AG04450 (cell line): ENCODE results near the gene OPCML. TPM values are rescaled to one million over a fixed set of nuclear protein-coding genes. Genes with fewer than 3 reads are reported as not detected.
A peak's percentile ranks its signal among the peaks of the same experiment; 100 is the strongest.

ENCODE experiments used
- CTCF ChIA-PET: fragments of 300-600, 350-600 bp; formaldehyde crosslinking; extraction: SDS; loops from one replicate; lab custom pipeline; 2022; ENCODE audit warnings: antibody characterized with exemption, inconsistent platforms; lab: Charles Lee
- POLR2A ChIA-PET: fragments of 350-600 bp; formaldehyde crosslinking; extraction: SDS; loops from one replicate; lab custom pipeline; 2021; ENCODE audit warnings: antibody characterized with exemption, inconsistent platforms; lab: Yijun Ruan, JAX
- DNase-seq: peaks from one replicate; pipeline ENCODE4 v3.0.0-alpha.2; 2011; ENCODE audit warnings: low read depth, low spot score
- H3K27ac ChIP-seq: one replicate; pipeline ENCODE4 v1.5.1; 2012; ENCODE audit warnings: low read depth, low read length, control low read depth
- H3K27me3 ChIP-seq: one replicate; pipeline ENCODE4 v1.6.0; 2012; ENCODE audit warnings: low read length; ENCODE audit not compliant: control insufficient read depth, insufficient read depth
- H3K4me3 ChIP-seq: 2 replicates; pipeline ENCODE4 v1.5.1; 2011; ENCODE audit warnings: mild to moderate bottlenecking, low read depth, low read length, control low read depth
- H3K9me3 ChIP-seq: 2 replicates; pipeline ENCODE4 v1.5.1; 2012; ENCODE audit warnings: low read length; ENCODE audit not compliant: control insufficient read depth, insufficient read depth
- polyA plus RNA-seq: library from polyadenylated mRNA; depleted of rRNA; stranded (reverse); fragments of >200 nt; gene quantifications from 2 replicates; pipeline ENCODE4 v1.2.3, GENCODE V29; 2011
- TF ChIP-seq, protein P1 (sequence below): IDR thresholded peaks from 2 replicates; pipeline ENCODE4 v1.5.1; 2011; ENCODE audit warnings: low read depth, low read length, control low read depth, inconsistent platforms

The OPCML gene
- polyA plus RNA-seq, 1 experiment, result 1.1 TPM

- Histone ChIP-seq H3K9me3 (no peaks in the 10 kb centered on the region), H3K27me3 (peaks cover 5% of the 10 kb centered on the region), H3K4me3 (no peak overlapping the region), H3K27ac (no peak overlapping the region)
- TF ChIP-seq, protein P1, sequence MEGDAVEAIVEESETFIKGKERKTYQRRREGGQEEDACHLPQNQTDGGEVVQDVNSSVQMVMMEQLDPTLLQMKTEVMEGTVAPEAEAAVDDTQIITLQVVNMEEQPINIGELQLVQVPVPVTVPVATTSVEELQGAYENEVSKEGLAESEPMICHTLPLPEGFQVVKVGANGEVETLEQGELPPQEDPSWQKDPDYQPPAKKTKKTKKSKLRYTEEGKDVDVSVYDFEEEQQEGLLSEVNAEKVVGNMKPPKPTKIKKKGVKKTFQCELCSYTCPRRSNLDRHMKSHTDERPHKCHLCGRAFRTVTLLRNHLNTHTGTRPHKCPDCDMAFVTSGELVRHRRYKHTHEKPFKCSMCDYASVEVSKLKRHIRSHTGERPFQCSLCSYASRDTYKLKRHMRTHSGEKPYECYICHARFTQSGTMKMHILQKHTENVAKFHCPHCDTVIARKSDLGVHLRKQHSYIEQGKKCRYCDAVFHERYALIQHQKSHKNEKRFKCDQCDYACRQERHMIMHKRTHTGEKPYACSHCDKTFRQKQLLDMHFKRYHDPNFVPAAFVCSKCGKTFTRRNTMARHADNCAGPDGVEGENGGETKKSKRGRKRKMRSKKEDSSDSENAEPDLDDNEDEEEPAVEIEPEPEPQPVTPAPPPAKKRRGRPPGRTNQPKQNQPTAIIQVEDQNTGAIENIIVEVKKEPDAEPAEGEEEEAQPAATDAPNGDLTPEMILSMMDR, result no peak
- no peak for DNase-seq
- ChIA-PET POLR2A (no interaction called here), CTCF (interaction anchor here (1.4 kb wide), 1 partner anchor 779 kb away, joined by 5 read pairs; no protein-coding TSS in a partner anchor)
Measured at GRCh38 chr11:132453406-132453805, 1078.9 kb downstream of the OPCML start.

GRCh38 chr11:132452616-132453015 is 1079.7 kb downstream of the OPCML start:
- H3K27ac ChIP-seq, result no peak overlapping the region
- peaks cover 3% of the 10 kb centered on the region for H3K27me3 ChIP-seq
- H3K9me3 ChIP-seq, result no peaks in the 10 kb centered on the region
- no peak for DNase-seq
- ChIA-PET POLR2A (no interaction called here), CTCF (no interaction called here)
- no peak overlapping the region for H3K4me3 ChIP-seq
- TF ChIP-seq, protein P1, result no peak

DNA sequence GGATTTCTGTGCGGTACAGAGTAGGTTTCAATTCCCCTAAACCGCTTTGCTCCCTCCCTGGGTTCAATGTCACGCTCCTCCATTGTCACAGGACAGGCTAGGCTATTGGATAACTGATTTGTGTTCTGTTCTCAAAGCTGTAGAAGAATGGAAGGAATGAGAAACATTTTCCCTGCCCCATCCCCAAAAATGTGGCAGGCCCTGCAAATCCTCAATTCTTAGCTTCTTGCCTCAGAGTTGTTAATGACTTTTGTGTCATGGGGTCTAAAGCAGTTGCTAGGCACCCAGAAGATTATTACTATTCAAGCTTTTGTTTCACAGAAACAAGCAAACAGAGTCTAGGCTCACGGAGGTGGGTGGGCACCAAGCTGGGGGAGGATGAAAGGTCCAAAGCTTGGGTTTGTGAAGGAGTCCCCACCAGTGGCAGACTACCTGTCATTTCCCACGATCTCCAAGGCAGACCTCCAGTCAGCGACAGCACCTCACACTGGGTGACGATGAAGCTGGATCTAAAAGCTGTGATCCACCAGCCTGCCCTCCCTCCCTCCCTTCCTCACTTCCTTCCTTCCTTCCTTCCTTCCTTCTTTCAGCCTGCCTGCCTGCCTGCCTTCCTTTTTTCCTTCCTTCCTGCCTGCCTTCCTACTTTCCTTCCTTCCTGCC is 1080.2 kb downstream of the OPCML start:
- TF ChIP-seq, protein P1, result no peak
- H3K9me3 ChIP-seq, result no peaks in the 10 kb centered on the region
- peaks cover 3% of the 10 kb centered on the region for H3K27me3 ChIP-seq
- no peak overlapping the region for H3K27ac ChIP-seq
- no peak for DNase-seq
- CTCF ChIA-PET, result no interaction called here
- H3K4me3 ChIP-seq, result no peak overlapping the region
- POLR2A ChIA-PET, result no interaction called here

DNA sequence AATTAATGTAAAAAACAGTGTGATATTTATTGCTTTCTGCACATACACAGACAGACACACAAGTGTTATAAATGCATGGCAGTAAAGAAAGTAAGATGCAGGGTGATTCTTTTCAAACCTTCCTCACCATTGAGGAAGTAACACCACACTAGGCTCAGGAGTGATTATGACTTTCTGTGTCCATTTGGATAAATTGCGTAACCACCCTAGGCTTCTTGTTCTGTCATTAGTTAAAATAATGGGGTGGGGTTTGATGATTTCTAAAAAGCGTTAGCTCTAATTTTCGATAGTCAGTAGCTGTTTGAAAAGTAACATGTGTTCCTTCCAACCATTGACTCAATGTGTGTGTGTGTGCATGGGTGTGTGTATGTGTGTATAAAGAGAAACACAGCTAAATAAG is 1081.7 kb downstream of the OPCML start:
- ChIA-PET CTCF (no interaction called here), POLR2A (no interaction called here)
- H3K27me3 ChIP-seq, result peaks cover 3% of the 10 kb centered on the region
- no peaks in the 10 kb centered on the region for H3K9me3 ChIP-seq
- H3K4me3 ChIP-seq, result no peak overlapping the region
- DNase-seq, result no peak
- no peak overlapping the region for H3K27ac ChIP-seq
- TF ChIP-seq, protein P1, result no peak

GRCh38 chr11:132448334-132448995 is 1083.8 kb downstream of the OPCML start:
- Histone ChIP-seq H3K4me3 (no peak overlapping the region), H3K27me3 (peaks cover 3% of the 10 kb centered on the region), H3K9me3 (no peaks in the 10 kb centered on the region), H3K27ac (no peak overlapping the region)
- no peak for DNase-seq
- ChIA-PET POLR2A (no interaction called here), CTCF (interaction anchor here (0.6 to 0.9 kb wide), 2 partner anchors 225 to 493 kb away, joined by 3 read pairs; no protein-coding TSS in a partner anchor)
- TF ChIP-seq, protein P1, result 0 out of 2 replicates have a peak, but pooled peaks have one; percentile 5
